Keratinocyte (primary cell): ENCODE results near the gene ZDHHC7.

Experiments
- CTCF ChIP-seq, 3 experiments: IDR thresholded peaks in 1 of 3; conservative IDR thresholded peaks in 1 of 3; optimal IDR thresholded peaks in 1 of 3; 2 replicates in 2 of 3; 3 replicates in 1 of 3; pipeline versions ENCODE3 to v1.5.1; 2011; ENCODE audit warnings: low read length in 3 of 3, mild to moderate bottlenecking in 3 of 3, moderate library complexity in 2 of 3, control low read depth in 1 of 3, inconsistent platforms in 1 of 3; ENCODE audit not compliant: insufficient read depth in 2 of 3; ENCODE audit errors: extremely low read depth in 1 of 3
- EZH2 ChIP-seq: IDR thresholded peaks from one replicate; pipeline ENCODE4 v1.6.1; 2012; ENCODE audit warnings: inconsistent platforms, mild to moderate bottlenecking, low read length, moderate library complexity

GRCh38 chr16:84949772-84950436, 61.4 kb downstream of the ZDHHC7 start:
- TF ChIP-seq CTCF (optimal IDR thresholded peaks at IDR 0.05 in 1 of 3, IDR thresholded peaks at IDR 0.05 in 1 of 3, conservative IDR thresholded peaks at IDR 0.05 in 1 of 3; ENCODE audit: extremely low read depth in 1 of 3, insufficient read depth in 2 of 3, low read length in 3 of 3) (no peak), EZH2 (no peak)
